K562 (cell line): ENCODE results near the gene ZNF276. TPM values are rescaled to one million over a fixed set of nuclear protein-coding genes. Genes with fewer than 3 reads are reported as not detected.
"Not testable (repeated sequence)": the region's sequence is repeated elsewhere in the genome, so short reads cannot be mapped to it uniquely, and the experiment has no call there.

Experiments
- ATAC-seq: fragments of 200-7000 bp; cut with Tn5 transposase; 3 replicates; pipeline ENCODE4 v1.9.1; 2020; ENCODE audit warnings: moderate library complexity
- BruUV-seq: library from RNA; stranded (reverse); fragments of 400-500 nt; replicated peaks from 2 replicates; lab custom pipeline; 2021; lab: Mats Ljungman, UMichigan
- CTCF ChIA-PET: fragments of 300-600 bp; formaldehyde crosslinking; extraction: SDS; loops from one replicate; lab custom pipeline; 2021; ENCODE audit warnings: low intra/inter-chr PET ratio; lab: Yijun Ruan, JAX
- POLR2A ChIA-PET: fragments of 300-600, 350-650 bp; sonication (Branson Sonifier 250); formaldehyde crosslinking; extraction: SDS; loops from one replicate; lab custom pipeline; 2021; ENCODE audit warnings: antibody characterized with exemption, inconsistent platforms; lab: Yijun Ruan, JAX
- DNase-seq, 4 experiments: peaks; one replicate each; pipeline versions ENCODE4 v3.0.0 to v3.0.0-alpha.2; 2011 to 2018; ENCODE audit warnings: low spot score in 3 of 4, mixed read lengths in 3 of 4; ENCODE audit errors: extremely low read depth in 1 of 4
- FAIRE-seq: peaks from 2 replicates; lab custom pipeline; 2011; peaks lifted over from hg19 to GRCh38; lab: Jason Lieb, UNC
- H2AFZ ChIP-seq: 2 replicates; pipeline ENCODE4 v1.6.0; 2011; ENCODE audit warnings: low read depth, low read length, control low read depth, inconsistent platforms
- H3K27ac ChIP-seq: fragments of 200-600 bp; 3 replicates; pipeline ENCODE4 v1.8.0; 2011; ENCODE audit warnings: low read depth, mild to moderate bottlenecking, control low read depth, inconsistent platforms, low read length, moderate library complexity, mixed read lengths; ENCODE audit errors: extremely low read depth
- H3K27me3 ChIP-seq, 2 experiments: fragments of 300-600 bp in 1 of 2; 2 replicates in 1 of 2; 3 replicates in 1 of 2; pipeline versions ENCODE4 v1.6.0 to v1.8.0; 2011; ENCODE audit warnings: inconsistent platforms in 2 of 2, low read length in 2 of 2, mild to moderate bottlenecking in 1 of 2, mixed read lengths in 1 of 2, moderate library complexity in 1 of 2; ENCODE audit not compliant: control insufficient read depth in 2 of 2, insufficient read depth in 2 of 2
- H3K36me3 ChIP-seq: fragments of 300-600 bp; 3 replicates; pipeline ENCODE4 v1.8.0; 2011; ENCODE audit warnings: mild to moderate bottlenecking, low read length, inconsistent platforms; ENCODE audit not compliant: control insufficient read depth, insufficient read depth
- H3K4me1 ChIP-seq, 2 experiments: fragments of 200-600 bp in 1 of 2; replicated peaks in 1 of 2; 2 replicates in 1 of 2; 3 replicates in 1 of 2; pipeline versions ENCODE4 v1.5.1 to v1.8.0; 2011; ENCODE audit warnings: inconsistent platforms in 2 of 2, low read length in 2 of 2, mild to moderate bottlenecking in 1 of 2, mixed read lengths in 1 of 2, moderate library complexity in 1 of 2; ENCODE audit not compliant: control insufficient read depth in 2 of 2, insufficient read depth in 2 of 2
- H3K4me2 ChIP-seq: 2 replicates; pipeline ENCODE4 v1.6.1; 2011; ENCODE audit warnings: low read length, control low read depth, inconsistent platforms, mixed read lengths; ENCODE audit not compliant: insufficient read depth
- H3K4me3 ChIP-seq: fragments of 200-600 bp; sonication (generic), shearing (Covaris generic); 2 replicates; pipeline ENCODE4 v1.5.1; 2016; ENCODE audit warnings: control low read depth, inconsistent platforms
- H3K79me2 ChIP-seq: fragments of 200-600 bp; 3 replicates; pipeline ENCODE4 v1.8.0; 2011; ENCODE audit warnings: low read length, inconsistent platforms; ENCODE audit not compliant: control insufficient read depth, insufficient read depth
- H3K9ac ChIP-seq, 2 experiments: 2 replicates each; pipeline versions ENCODE4 v1.6.0 to v1.6.1; 2011; ENCODE audit warnings: low read depth in 2 of 2, low read length in 2 of 2, control low read depth in 1 of 2, inconsistent platforms in 1 of 2, mild to moderate bottlenecking in 1 of 2, mixed read lengths in 1 of 2; ENCODE audit not compliant: insufficient read depth in 1 of 2
- H3K9me1 ChIP-seq: one replicate; pipeline ENCODE4 v1.6.0; 2011; ENCODE audit warnings: inconsistent platforms, mild to moderate bottlenecking, low read length, moderate library complexity; ENCODE audit not compliant: control insufficient read depth, insufficient read depth
- H3K9me3 ChIP-seq: replicated peaks from 2 replicates; pipeline ENCODE4 v1.5.1; 2011; ENCODE audit warnings: low read depth, low read length, inconsistent platforms; ENCODE audit not compliant: control insufficient read depth, insufficient read depth
- H4K20me1 ChIP-seq: replicated peaks from 2 replicates; pipeline ENCODE4 v1.6.1; 2011; ENCODE audit warnings: low read length, inconsistent platforms, mixed read lengths; ENCODE audit not compliant: control insufficient read depth, insufficient read depth
- ELK3 ChIP-seq: fragments of 450-650 bp; formaldehyde crosslinking; IDR thresholded peaks from 2 replicates; pipeline ENCODE4 v1.4.0; 2020; ENCODE audit warnings: mild to moderate bottlenecking
- FIP1L1 ChIP-seq: fragments of 200-400 bp; formaldehyde crosslinking; IDR thresholded peaks from 2 replicates; pipeline ENCODE4 v1.6.1; 2018; ENCODE audit warnings: mild to moderate bottlenecking, low read depth, low read length; ENCODE audit not compliant: poor library complexity, severe bottlenecking
- MEF2A ChIP-seq: IDR thresholded peaks from 2 replicates; pipeline ENCODE4 v1.6.1; 2011; ENCODE audit warnings: low read depth, mild to moderate bottlenecking, low read length, moderate library complexity; ENCODE audit not compliant: control insufficient read depth
- POLR2G ChIP-seq: fragments of 200-400 bp; formaldehyde crosslinking; IDR thresholded peaks from 2 replicates; pipeline ENCODE4 v1.6.1; 2017; ENCODE audit warnings: low read depth, mild to moderate bottlenecking, antibody characterized with exemption, low read length, moderate library complexity
- RBFOX2 ChIP-seq: fragments of 200-400 bp; formaldehyde crosslinking; IDR thresholded peaks from 2 replicates; pipeline ENCODE4 v1.6.1; 2017; ENCODE audit warnings: low read depth, mild to moderate bottlenecking, low read length, moderate library complexity
- RBM22 ChIP-seq: fragments of 200-400 bp; formaldehyde crosslinking; IDR thresholded peaks from 2 replicates; pipeline ENCODE4 v1.6.1; 2018; ENCODE audit warnings: low read length, low read depth; ENCODE audit not compliant: poor library complexity, severe bottlenecking
- SUPT5H ChIP-seq: fragments of 450-650 bp; IDR thresholded peaks from 2 replicates; pipeline ENCODE4 v1.6.1; 2016
- WGBS: fragments of 100-300 bp; shearing (Covaris generic); methylation state at CpG from one replicate; pipeline ENCODE4 v1.1.6; 2016; ENCODE audit warnings: low coverage, mixed read lengths; ENCODE audit not compliant: insufficient coverage; ENCODE audit errors: missing lambda C conversion rate; 5-methylcytosine and 5-hydroxymethylcytosine counted together
- in situ Hi-C: fragments of 300-500 bp; cut with MboI; formaldehyde crosslinking; loops from 4 replicates; pipeline ENCODE4 v1.15.0; 2018; ENCODE audit warnings: inconsistent platforms, mixed read lengths
- intact Hi-C: fragments of 100-400 bp; cut with micrococcal nuclease; formaldehyde crosslinking; loops from 2 replicates; pipeline ENCODE4 v1.14.2; 2022
- polyA plus RNA-seq, 8 experiments: library from polyadenylated mRNA; depleted of rRNA in 4 of 8; stranded (reverse) in 5 of 8; unstranded in 3 of 8; fragments of >200 nt; fragmentation: Nextera tagmentation in 2 of 8; fragmentation: Illumina TruSeq in 1 of 8; extraction: Ambion mirVana in 2 of 8; extraction: Trizol in 1 of 8; gene quantifications; 2 replicates each; pipeline versions ENCODE4 v1.2.1 to v1.2.3, GENCODE V29; 2011 to 2014; ENCODE audit warnings: inconsistent platforms in 1 of 8, missing spikeins in 1 of 8
- total RNA-seq, 7 experiments: library from RNA; depleted of rRNA in 6 of 7; stranded (reverse); fragments of >200 nt in 6 of 7; fragmentation: Illumina TruSeq in 2 of 7; extraction: Trizol in 2 of 7; gene quantifications; 2 replicates each; pipeline versions ENCODE4 v1.2.1 to v1.2.3, GENCODE V29; 2011 to 2021; ENCODE audit warnings: low replicate concordance in 1 of 7

ZNF276 gene
- total and polyA plus RNA-seq, 9 of the 15 experiments (the other 6 are each of a cell fraction or from before 2014, with no cell fraction given), result 0.49 to 43.9 (median 15.8) TPM

- Histone ChIP-seq H3K79me2 (peaks cover 9% of the 10 kb centered on the region), H3K4me3 (no peak overlapping the region), H3K9me3 (no peaks in the 10 kb centered on the region), H2AFZ (no peak overlapping the region), H3K4me1 (peaks cover 13 to 78% of the 10 kb centered on the region in 2 experiments), H3K36me3 (peaks cover 52% of the 10 kb centered on the region; the same call in 2 of the 3 replicates), H3K9me1 (peaks cover 11% of the 10 kb centered on the region), H3K27me3 (no peaks in the 10 kb centered on the region), H3K4me2 (no peak overlapping the region), H3K9ac (peak overlapping the region in 1 of 2 experiments; percentile 65; a peak in 2 of 4 replicates), H3K27ac (no peak overlapping the region), H4K20me1 (peaks cover 4% of the 10 kb centered on the region; the same call in 1 of the 2 replicates)
- ATAC-seq, result no peak
- intact Hi-C loops, result no loop called here
- no TSS peak for BruUV-seq
- CTCF ChIA-PET, result interaction anchor here (0.6 kb wide), 1 partner anchor 165 kb away, joined by 3 read pairs; no protein-coding TSS in a partner anchor
- FAIRE-seq, result no peak
- TF ChIP-seq RBFOX2, result 0 out of 2 replicates have a peak, but pooled peaks have one; percentile 2
- no peak for TF ChIP-seq ELK3
- TF ChIP-seq MEF2A, result no peak
- TF ChIP-seq SUPT5H, result peak; percentile 11; the same call in 1 of the 2 replicates
- peak; percentile 21 for TF ChIP-seq FIP1L1
- peak; percentile 53 for TF ChIP-seq POLR2G
- peak; percentile 8 for TF ChIP-seq RBM22
- WGBS, result 92% methylated on average over 24 of the region's 32 CpGs
- POLR2A ChIA-PET, result interaction anchor here (0.5 to 1.7 kb wide), 6 partner anchors 9 to 498 kb away, joined by 3 to 9 read pairs (median 3); partner anchors contain the start of genes CDK10 and SLC22A31
- DNase-seq, result peak in 1 of 4 experiments; percentile 10
- in situ Hi-C loops, result no loop called here
Observed at GRCh38 chr16:89697616-89698331, 23.6 kb upstream of the ZNF276 start.

GRCh38 chr16:89698717-89699116, 22.6 kb upstream of the ZNF276 start:
- H3K9ac ChIP-seq, DNase-seq, H3K9me3 ChIP-seq, H3K4me2 ChIP-seq, H3K4me3 ChIP-seq, H2AFZ ChIP-seq, H4K20me1 ChIP-seq, H3K27ac ChIP-seq, H3K27me3 ChIP-seq, CTCF ChIA-PET, FAIRE-seq, in situ Hi-C loops, H3K79me2 ChIP-seq, intact Hi-C loops, ATAC-seq, BruUV-seq: not testable (repeated sequence)
- 94% methylated on average over 9 of the region's 14 CpGs for WGBS
- Histone ChIP-seq H3K9me1 (peaks cover 11% of the 10 kb centered on the region), H3K4me1 (peaks cover 13 to 78% of the 10 kb centered on the region in 2 experiments), H3K36me3 (peaks cover 44% of the 10 kb centered on the region; the same call in 2 of the 3 replicates)
- POLR2A ChIA-PET, result interaction anchor here (0.5 to 2.2 kb wide), 4 partner anchors 10 to 499 kb away, joined by 3 to 16 read pairs (median 4); partner anchors contain the start of genes CDK10 and SLC22A31
